Caki2 (cell line): ENCODE results near the gene OSTF1. TPM values are rescaled to one million over a fixed set of nuclear protein-coding genes. Genes with fewer than 3 reads are reported as not detected.

Experiments
- DNase-seq: peaks from one replicate; pipeline ENCODE4 v3.0.0-alpha.2; 2015; ENCODE audit warnings: low read depth
- in situ Hi-C: cut with HindIII; loops from 2 replicates; pipeline ENCODE4 v1.10.0; 2016; ENCODE audit warnings: low sequenced_read_pairs, low pct_unique_long_range_greater_than_20kb, mixed read lengths
- total RNA-seq: library from RNA; depleted of rRNA; stranded (reverse); fragments of >200 nt; shearing (Covaris generic); gene quantifications from 2 replicates; pipeline ENCODE4 v1.2.3, GENCODE V29; 2014; ENCODE audit warnings: low replicate concordance

OSTF1 gene
- total RNA-seq, 1 experiment from 2014 or later: 12.4 TPM

DNA sequence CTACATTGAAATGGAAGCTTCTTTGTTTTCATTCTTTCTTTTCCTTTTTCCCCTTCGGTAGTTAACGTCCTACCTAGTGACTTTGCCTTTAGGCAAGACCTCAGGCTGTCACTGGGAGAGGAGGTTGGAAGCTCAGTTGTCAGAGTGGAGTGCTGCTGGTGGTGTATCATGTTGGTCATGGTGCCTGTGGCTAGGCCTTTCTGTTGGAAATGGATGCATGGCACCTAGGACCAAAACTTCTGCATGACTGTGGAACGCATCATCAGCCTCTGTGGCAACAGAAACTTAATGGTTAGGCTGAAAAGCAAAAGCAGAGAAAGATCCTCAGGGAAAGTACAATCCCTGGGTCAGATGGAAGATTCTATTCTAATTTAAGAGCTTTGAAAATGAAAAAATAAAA is 57.9 kb downstream of the OSTF1 start:
- no peak for DNase-seq
- in situ Hi-C loops: no loop called here

DNA sequence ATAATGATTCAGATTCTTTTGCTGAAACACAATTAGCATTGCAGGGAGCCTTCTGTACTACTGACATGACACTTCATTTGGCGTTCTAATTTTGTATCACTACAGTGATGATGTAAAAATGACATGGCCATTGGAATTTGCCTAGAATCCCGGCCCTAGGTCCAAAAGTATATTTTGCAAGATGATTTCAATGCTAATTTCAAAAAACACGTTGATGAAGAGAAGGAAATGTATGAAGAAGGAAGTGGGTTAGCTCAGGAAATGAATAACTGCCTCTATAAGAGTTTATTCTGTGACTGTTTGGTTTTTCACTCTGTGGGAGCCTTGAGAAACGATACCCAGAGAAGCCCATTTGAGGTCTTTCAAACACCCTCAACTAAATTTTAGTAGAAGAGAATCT is 59.3 kb downstream of the OSTF1 start:
- no peak for DNase-seq
- in situ Hi-C loops: no loop called here

DNA sequence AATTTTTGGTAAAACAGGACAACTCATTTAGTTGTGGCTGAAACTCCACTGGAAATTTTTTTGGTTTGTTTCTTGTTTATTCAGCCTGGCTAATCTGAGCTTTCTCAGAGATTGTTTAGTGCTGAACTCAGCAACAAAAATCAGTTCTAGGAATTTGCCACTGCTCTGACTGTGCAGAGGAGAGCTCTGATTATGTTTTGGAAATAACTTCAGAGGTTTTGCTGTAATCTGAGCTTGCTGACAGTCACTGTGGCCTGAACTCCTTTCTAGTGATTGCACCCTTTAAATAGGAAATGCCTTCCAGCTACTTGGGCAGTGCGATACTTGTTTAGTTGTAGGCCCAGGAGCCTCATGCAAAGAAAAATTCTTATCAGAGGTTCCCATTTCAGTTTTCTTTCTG is 60.2 kb downstream of the OSTF1 start:
- no peak for DNase-seq
- in situ Hi-C loops: no loop called here

DNA sequence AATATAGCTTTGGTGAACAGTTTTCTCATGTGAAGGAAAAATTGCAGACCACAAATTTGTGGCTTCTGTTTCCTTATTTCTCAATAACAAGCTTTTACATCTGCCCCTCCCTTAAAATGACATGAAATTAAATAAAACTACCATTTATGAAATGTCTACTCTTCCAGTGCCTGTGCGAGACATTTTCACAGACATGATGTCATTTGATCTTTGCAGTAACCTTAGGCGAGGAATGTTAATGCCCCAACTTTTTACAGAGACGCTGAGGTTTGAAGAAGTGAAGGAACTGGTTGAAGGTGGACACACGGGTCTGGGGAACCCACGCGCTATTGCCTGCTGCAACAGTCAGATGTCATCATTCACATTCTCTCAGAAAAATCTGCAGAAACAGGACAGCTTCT is 61.5 kb downstream of the OSTF1 start:
- in situ Hi-C loops: no loop called here

DNA sequence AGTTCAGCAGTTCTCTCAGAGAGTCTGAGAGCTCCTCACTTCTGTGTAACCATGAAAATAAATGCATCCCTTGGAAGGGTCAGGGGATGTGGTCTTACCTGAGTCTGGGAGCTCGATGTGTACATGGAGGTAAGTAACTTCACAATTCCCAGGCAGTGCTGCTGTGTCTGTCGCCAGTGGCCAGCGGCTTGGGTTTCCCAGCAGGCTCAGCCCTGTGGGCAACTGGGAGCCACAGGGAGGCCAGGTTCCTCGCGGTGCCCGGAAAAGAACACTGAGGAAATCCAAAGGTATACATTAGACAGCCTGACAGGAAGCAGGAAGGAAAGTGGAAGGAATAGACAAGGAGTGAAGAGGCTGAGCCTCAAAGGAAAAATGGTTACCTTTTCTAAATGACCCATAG is 62.2 kb downstream of the OSTF1 start:
- in situ Hi-C loops: no loop called here

More for the DNA sequence above, 61.5 kb downstream of the OSTF1 start:
- DNase-seq: no peak

DNA sequence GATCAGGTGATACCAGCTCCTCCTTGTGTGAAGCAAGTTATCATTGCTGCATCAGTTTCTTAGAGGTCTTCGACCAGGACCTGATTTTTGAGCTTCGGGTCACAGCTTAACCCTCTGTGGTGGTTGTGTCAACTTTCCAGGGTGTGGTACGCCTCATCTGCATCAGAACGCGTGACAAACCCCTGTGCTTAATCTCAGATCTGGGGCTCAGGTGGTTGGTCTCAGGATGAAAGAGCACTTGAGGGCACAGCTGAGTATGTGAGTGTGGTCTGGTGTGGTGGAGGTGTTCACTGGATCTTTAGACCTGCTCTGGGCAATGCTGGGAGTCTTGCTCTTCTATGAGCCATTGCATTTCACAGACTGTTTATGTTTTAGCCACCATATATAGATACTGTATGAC is 64.1 kb downstream of the OSTF1 start:
- in situ Hi-C loops: no loop called here

More for the DNA sequence above, 62.2 kb downstream of the OSTF1 start:
- DNase-seq: no peak

DNA sequence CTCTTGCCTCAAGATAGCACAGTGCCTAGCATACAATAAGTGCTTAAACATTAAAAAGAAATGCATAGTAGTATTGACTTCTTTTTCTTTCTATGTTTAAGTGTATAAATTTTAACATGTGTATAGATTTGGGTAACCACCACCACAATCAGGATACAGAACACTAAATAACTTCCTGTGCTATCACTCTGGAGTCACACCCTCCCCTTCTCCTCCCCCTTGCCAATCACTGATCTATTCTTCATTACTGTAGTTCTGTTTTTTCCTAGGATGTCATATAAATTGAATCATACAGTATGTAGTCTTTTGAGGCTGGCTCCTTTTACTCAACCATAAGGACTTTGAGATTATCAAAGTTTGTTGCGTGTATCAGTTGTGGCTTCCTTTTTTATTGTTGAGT is 68.5 kb downstream of the OSTF1 start:
- no peak for DNase-seq
- in situ Hi-C loops: no loop called here

More for the DNA sequence above, 64.1 kb downstream of the OSTF1 start:
- no peak for DNase-seq

DNA sequence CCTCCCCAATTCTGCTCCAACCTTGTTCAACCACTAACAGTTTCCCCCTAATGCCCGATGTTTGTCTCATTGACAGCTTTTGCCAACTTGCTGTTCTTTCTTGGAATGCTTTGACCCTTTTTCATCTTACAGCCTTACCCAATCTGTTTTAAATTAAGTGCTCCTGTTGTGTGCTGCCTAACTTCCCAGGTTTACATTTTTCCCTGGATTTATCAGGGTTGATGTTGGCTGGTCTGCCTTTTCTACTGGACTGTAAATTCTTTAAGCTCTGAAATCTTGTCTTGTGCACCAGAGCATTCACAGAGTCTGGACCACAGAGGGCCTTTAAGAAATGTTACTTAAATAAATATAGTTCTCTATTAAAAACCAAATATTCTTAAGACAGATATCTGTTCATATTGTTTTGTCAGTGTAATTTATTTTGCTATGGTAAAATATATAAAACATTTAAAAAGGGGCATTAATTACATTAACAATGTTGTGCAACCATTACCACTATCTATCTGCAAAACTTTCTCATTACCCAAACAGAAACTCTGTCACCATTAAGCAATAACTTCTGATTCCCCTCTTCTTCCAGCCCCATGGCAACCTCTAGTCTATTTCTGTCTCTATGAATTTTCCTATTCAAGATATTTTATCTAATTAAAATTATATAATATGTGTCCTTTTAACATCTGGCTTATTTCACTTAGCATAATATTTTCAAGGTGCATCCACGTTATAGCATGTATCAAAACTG is 73.0 kb downstream of the OSTF1 start:
- no peak for DNase-seq

DNA sequence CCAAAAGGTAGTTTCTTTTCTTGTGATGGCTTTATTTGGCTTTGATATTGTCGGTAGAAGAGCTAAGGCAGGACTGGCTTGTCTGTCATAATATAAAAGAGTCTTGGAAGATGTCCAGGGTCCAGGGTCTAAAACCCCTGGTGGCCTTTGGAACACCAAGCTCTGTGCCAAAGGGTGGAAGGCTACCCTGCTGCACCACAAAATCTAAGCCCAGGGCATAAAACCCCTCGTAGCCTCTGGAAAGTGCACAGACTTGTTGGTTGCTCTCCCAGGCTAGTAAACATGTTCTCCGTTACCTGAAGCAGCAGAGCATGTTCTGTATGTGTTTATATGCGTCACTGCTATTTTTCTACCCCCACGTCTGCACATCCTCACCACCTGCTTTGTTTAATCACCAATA is 75.5 kb downstream of the OSTF1 start:
- DNase-seq: no peak
- in situ Hi-C loops: no loop called here

More for the DNA sequence above, 73.0 kb downstream of the OSTF1 start:
- in situ Hi-C loops: no loop called here

DNA sequence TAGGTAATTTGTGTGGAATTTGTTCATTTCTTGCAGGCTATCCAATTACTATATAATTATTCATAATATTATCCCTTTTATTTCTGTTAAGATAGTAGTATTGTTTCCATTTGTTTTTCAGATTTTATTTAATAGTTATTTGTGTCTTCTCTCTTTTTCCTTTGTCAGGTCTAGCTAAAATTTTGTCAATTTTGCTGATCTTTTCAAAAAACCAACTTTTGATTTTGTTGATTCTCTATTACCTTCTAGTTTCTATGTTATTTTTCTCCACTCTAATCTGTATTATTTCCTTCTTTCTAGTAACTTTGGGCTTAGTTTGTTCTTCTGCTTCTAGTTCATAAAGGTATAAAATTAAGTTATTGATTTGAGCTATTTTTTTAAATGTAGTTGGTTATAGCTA is 76.3 kb downstream of the OSTF1 start:
- DNase-seq: no peak
- in situ Hi-C loops: no loop called here

DNA sequence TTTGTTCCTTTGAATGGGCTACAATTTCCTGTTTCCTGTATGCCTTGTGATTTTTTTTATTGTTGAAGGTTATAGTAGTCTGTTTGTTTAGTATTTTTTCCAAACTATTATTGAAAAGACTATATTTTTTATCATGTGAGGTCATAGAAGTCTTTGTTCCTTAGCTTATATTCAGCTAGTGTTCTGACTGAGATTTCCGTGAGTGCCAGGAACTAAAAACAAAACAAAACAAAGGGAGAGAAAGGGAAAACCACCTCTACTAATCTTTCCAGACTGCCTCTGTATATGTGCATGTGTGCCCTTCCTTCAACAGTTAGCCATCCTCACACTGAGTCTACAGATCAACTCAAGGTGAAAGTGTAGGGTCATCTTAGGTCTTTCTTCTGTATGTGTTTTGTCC is 79.0 kb downstream of the OSTF1 start:
- in situ Hi-C loops: no loop called here
- DNase-seq: no peak

DNA sequence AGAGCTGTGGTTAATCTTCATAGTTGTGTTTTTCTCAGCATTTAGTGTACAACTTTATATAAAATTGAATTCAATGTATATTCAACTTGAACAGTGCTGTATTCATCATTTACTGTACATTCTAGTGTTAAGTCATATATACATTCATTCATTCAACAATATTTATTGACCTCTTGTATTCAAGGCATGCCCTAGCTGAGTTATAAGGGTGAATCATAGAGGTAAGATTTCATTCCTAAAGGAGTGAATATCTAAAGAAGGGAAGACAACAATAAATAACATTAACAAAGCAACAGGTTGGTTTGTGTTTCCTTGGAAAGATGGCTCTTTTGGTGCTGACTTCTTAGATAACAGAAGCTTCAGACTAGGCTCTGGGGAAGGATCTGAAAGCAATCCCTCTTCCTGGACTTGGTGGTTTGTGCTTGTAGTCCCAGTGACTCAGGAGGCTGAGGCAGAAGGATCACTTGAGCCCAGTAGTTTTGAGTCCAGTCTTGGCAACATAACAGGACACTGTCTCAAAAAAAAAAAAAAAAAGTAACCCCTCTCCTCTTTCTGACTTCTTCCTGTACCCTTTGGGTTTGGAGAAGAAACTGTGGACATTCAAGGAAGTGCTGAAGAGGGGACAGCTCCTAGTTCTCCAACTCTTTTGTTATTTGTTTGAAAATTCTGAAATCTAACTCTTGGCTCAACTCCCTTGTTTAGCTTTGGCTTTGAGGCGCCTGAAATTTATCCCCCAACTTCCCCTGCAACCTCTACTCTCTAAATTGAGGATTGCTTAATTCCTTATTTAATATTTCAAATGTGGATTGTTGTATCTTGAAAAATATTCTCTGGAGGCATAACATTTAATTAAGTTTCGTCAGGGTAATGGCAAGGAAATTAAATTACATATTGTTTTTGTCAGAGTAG is 80.2 kb downstream of the OSTF1 start:
- in situ Hi-C loops: no loop called here
- no peak for DNase-seq

DNA sequence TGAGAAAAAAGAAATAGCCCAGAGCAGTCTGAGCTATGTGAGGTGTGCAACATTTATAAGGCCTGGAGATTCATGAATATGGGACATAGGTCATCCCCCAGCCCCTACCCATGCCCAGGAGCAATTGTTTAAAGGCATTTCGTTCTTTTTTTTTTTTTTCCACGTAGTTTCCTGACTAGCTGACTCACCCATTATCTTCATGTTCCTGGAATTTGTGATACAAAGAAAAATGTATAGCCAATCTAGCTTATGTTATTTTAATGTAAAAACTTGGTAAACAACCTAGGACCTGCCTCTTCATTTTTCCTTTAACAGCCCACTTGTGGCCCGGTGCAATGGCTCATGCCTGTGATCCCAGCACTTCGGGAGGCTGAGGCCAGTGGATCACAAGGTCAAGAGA is 81.3 kb downstream of the OSTF1 start:
- in situ Hi-C loops: no loop called here
- DNase-seq: no peak

DNA sequence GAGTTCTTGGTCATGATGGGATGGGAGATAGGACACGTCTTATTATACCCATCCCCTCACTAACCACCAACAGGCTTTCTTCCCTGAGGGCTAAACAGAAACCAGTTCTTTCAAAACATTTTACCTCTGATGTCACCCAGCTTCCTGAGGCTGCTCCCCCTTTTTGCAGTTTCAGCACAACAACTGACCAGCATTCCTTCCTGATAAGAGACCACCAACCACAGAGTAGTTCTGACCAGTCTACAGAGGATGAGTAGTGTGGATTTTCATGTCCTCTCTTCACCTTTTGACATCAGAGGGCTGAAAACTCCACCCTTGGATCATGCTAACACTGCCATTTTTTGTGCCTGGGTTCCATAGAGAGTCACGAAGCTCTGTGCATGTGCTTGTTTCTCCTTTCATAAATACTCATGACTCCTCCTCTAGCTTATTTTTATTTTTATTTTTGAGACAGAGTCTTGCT is 82.6 kb downstream of the OSTF1 start:
- DNase-seq: no peak
- in situ Hi-C loops: no loop called here

DNA sequence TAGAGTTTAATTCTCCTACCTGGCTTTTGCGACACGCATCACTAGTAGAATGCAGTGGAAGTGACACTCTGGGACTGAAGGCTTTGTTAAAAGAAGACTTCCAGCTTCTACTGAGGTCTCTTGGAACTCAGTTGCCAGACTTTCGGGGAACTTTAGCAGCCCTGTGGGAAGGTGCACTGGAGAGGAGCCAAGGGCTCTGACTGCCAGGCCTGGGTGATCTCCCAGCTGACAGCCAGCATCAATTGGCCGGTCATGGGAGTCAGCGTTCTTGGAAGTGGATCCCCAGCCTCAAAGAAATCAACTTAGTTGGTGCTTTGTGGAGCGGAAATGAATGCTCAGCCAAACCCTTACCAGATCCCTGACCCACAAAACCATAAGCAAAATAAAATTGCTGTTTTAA is 87.1 kb downstream of the OSTF1 start:
- in situ Hi-C loops: no loop called here

DNA sequence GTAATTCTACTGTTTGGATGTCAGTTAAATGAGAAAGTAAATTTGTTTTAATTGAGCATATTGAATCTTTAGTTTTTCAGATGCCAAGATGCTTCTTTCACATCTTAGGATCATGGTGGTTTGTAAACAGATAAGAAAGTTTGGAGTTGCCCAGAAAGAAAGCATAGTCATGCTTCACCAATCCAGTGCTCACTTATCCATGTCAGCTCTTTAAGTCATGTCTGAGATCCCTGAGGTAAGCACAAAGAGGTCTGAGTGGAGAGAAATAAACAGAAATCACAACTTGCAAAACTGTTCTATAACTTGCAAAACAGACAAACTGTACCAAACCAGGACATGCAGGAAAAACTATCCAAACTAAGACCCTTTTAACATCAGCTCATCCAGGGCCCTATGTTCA is 87.7 kb downstream of the OSTF1 start:
- in situ Hi-C loops: no loop called here
- DNase-seq: peak; percentile 36

More for the DNA sequence above, 87.1 kb downstream of the OSTF1 start:
- DNase-seq: no peak

DNA sequence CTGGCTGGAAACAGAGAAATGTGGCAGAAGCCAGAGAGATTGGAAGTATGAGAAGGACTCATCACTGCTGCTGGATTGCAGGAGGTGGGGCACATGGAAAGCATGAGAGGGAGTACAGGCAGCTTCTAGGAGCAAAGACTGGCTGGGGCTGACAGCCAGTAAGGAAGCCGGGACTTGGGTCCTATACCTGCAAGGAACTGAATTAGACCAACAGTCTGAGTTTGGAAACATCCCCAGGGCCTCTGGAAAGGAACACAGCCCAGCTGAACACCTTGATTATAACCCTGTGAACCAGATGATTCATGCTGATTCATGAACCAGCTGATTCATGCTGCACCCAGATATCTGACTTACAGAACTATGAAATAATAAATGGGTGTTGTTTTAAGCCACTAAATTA is 93.4 kb downstream of the OSTF1 start:
- in situ Hi-C loops: no loop called here
- peak; percentile 22 for DNase-seq

DNA sequence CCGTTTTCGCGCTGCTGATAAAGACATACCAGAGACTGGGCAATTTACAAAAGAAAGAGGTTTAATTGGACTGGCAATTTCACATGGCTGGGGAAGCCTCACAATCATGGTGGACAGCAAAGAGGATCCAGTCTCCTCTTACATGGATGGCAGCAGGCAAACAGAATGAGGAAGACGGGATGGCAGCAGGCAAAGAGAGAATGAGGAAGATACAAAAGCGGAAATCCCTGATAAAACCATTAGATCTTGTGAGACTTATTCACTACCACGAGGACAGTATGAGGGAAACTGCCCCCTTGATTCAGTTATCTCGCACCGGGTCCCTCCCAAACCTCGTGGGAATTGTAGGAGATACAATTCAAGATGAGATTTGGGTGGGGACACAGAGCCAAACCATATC is 95.0 kb downstream of the OSTF1 start:
- in situ Hi-C loops: no loop called here
- no peak for DNase-seq

DNA sequence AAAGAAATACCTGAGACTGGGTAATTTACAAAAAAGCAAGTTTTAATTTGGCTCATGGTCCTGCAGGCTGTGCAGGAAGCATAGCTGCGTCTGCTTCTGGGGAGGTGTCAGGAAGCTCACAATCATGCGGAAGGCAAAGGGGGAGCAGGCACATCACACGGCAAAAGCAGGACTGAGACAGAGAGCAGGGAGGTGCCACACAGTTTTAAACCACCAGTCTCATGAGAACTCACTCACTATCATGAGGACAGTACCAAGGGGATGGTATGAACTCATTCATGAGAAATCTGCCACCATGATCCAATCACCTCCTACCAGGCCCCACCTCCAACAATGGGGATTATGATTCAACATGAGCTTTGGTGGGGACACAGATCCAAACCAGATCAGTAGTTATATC is 96.2 kb downstream of the OSTF1 start:
- in situ Hi-C loops: no loop called here
- no peak for DNase-seq
